ENCODE data around the gene SULT1E1. TPM values are rescaled to one million over a fixed set of nuclear protein-coding genes. Genes with fewer than 3 reads are reported as not detected.

SULT1E1 gene, protein sequence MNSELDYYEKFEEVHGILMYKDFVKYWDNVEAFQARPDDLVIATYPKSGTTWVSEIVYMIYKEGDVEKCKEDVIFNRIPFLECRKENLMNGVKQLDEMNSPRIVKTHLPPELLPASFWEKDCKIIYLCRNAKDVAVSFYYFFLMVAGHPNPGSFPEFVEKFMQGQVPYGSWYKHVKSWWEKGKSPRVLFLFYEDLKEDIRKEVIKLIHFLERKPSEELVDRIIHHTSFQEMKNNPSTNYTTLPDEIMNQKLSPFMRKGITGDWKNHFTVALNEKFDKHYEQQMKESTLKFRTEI
- not detected for total RNA-seq

DNA sequence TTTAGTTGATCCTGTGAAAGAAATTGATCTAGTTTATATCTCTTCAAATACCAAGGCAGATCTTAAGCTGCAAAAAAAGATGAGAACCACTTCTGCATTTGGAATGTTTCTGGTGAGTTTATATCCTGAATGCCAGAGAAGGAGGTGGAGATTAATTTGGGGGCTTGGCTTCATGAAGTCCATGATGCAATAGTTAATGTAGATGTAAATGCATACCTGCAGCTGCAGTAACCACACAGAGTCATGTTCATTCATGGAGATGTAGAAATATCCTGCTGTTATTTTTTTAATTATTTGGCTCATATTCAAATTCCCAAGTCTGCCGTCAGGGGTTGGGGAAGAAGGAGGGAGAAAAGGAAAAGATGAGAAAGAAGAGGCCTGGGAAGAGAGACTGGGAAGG lies at the start of gene SULT1E1:
Gene SULT1E1 (minus strand): TSS at position 94 of the 400 bp plus-strand sequence. CDS start 2,501 bp downstream, outside the sequence.
- no peak for ATAC-seq
- Mint-ChIP-seq H3K36me3 (no peaks in the 10 kb centered on the region), H3K27ac (no peak within 1 kb of the TSS), H3K27me3 (no peaks in the 10 kb centered on the region), H3K9me3 (no peaks in the 10 kb centered on the region), H3K4me3 (no peak within 1 kb of the TSS), H3K4me1 (ENCODE audit: low read depth in 2 of 2) (no peaks in the 10 kb centered on the region)
- DNase-seq (ENCODE audit: low spot score): no peak

DNA sequence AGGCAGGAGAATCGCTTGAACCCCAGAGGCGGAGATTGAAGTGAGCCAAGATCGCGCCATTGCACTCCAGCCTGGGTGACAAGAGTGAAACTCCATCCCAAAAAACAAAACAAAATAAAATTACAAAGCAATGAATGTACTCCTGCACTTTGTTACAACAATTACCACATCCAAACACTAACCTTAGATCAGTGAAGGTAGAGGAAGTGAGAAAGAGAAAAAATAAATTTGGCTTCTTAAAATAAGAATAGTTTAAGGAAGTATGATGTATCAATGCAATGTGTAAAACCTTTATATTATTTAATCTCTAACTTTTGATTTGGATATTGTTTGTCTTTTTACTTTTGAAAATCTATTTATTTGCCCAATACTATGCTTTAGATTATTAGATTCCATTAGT lies 49.2 kb upstream of the SULT1E1 start:
- Mint-ChIP-seq H3K27ac (no peak overlapping the region), H3K4me1 (ENCODE audit: low read depth in 2 of 2) (no peaks in the 10 kb centered on the region), H3K4me3 (no peak overlapping the region), H3K9me3 (no peaks in the 10 kb centered on the region), H3K27me3 (peaks cover 6 to 10% of the 10 kb centered on the region in 2 donors), H3K36me3 (no peaks in the 10 kb centered on the region)
- DNase-seq (ENCODE audit: low spot score) (no peak), ATAC-seq (no peak)

GRCh38 chr4:69907151-69907550 lies 47.2 kb upstream of the SULT1E1 start:
- H3K4me1 Mint-ChIP-seq (ENCODE audit: low read depth in 2 of 2): no peaks in the 10 kb centered on the region
- no peaks in the 10 kb centered on the region for H3K36me3 Mint-ChIP-seq
- peaks cover 6 to 12% of the 10 kb centered on the region in 2 donors for H3K27me3 Mint-ChIP-seq
- no peak for ATAC-seq
- no peak overlapping the region for H3K27ac Mint-ChIP-seq
- H3K9me3 Mint-ChIP-seq: no peaks in the 10 kb centered on the region
- no peak overlapping the region for H3K4me3 Mint-ChIP-seq
- no peak for DNase-seq (ENCODE audit: low spot score)

- H3K9me3 Mint-ChIP-seq: no peaks in the 10 kb centered on the region
Measured at GRCh38 chr4:69896530-69897116, 36.7 kb upstream of the SULT1E1 start.

GRCh38 chr4:69894721-69895120 lies 34.8 kb upstream of the SULT1E1 start:
- ATAC-seq: no peak
- H3K4me1 Mint-ChIP-seq (ENCODE audit: low read depth in 2 of 2): no peaks in the 10 kb centered on the region
- DNase-seq (ENCODE audit: low spot score): no peak
- no peaks in the 10 kb centered on the region for H3K9me3 Mint-ChIP-seq
- no peak overlapping the region for H3K4me3 Mint-ChIP-seq
- peaks cover 15 to 21% of the 10 kb centered on the region in 2 donors for H3K27me3 Mint-ChIP-seq
- no peak overlapping the region for H3K27ac Mint-ChIP-seq
- no peaks in the 10 kb centered on the region for H3K36me3 Mint-ChIP-seq

More at GRCh38 chr4:69896530-69897116, 36.7 kb upstream of the SULT1E1 start:
- Mint-ChIP-seq H3K27me3 (peaks cover 15 to 16% of the 10 kb centered on the region in 2 donors), H3K27ac (no peak overlapping the region), H3K4me1 (ENCODE audit: low read depth in 2 of 2) (no peaks in the 10 kb centered on the region), H3K36me3 (no peaks in the 10 kb centered on the region), H3K4me3 (no peak overlapping the region)
- ATAC-seq: no peak
- DNase-seq (ENCODE audit: low spot score): no peak

DNA sequence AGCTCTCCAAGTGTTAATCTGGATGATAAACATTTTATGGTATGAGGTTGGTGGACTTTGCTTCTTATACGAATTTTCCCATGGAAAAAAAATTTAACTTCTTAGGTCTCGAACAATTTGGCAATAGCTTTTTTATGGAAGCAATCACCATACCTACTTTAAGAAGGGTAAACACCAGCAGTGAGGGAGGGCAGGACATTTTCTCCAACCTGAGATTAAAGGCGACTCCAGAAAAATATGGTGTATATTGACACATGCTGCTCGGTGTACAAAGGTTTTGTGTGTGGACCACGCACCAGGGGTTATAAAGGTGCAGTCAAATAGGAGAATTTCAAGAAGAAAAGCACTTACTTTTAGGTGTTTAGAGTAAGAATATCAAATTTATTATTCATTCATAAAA lies 34.2 kb upstream of the SULT1E1 start:
- no peak for DNase-seq (ENCODE audit: low spot score)
- H3K36me3 Mint-ChIP-seq: no peaks in the 10 kb centered on the region
- no peak overlapping the region for H3K4me3 Mint-ChIP-seq
- no peak for ATAC-seq
- H3K4me1 Mint-ChIP-seq (ENCODE audit: low read depth in 2 of 2): no peaks in the 10 kb centered on the region
- no peaks in the 10 kb centered on the region for H3K9me3 Mint-ChIP-seq
- peaks cover 15 to 21% of the 10 kb centered on the region in 2 donors for H3K27me3 Mint-ChIP-seq
- H3K27ac Mint-ChIP-seq: no peak overlapping the region

DNA sequence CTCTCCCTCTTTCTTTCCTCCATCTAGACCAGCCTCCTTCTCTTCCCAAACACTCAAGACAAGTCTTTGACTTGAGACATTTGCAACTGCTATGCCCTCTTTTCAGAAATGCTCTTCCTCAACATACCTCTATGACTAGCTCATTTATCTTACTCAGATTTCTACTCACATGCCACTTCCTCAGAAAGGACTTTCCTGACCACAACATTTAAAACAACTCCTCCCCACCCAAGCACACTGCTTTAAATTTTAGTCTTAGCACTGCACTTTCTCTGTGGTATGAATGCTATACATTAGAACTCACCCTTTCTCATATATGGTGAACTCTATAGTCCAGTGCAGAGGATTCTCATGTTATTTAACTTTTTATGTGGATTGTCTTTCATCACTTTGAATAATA lies 28.4 kb upstream of the SULT1E1 start:
- Mint-ChIP-seq H3K27ac (no peak overlapping the region), H3K27me3 (peaks cover 4 to 8% of the 10 kb centered on the region in 2 donors), H3K4me1 (ENCODE audit: low read depth in 2 of 2) (peaks cover 4 to 6% of the 10 kb centered on the region in 2 donors), H3K4me3 (no peak overlapping the region), H3K9me3 (no peaks in the 10 kb centered on the region), H3K36me3 (no peaks in the 10 kb centered on the region)
- DNase-seq (ENCODE audit: low spot score) (no peak), ATAC-seq (no peak)

DNA sequence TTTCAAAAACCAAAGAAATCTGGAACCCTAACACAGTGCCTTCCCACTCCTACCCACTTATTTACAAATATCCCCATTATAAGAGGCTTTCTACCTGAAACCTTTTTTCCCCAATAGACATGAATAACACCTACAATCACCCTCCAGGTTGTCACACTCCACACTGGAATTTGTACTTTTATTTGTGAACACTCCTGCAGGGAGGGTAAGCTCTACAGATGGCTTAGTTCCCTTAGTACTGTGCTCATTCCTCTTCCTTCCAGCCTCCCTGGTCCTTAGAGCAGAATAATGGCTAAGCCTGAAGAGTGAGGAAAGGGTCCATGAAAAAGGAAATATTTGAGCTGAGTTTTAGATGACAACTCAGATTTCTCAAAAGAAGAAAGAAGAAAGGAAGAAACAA lies 22.2 kb upstream of the SULT1E1 start:
- no peak overlapping the region for H3K27ac Mint-ChIP-seq
- no peaks in the 10 kb centered on the region for H3K9me3 Mint-ChIP-seq
- no peaks in the 10 kb centered on the region for H3K36me3 Mint-ChIP-seq
- DNase-seq (ENCODE audit: low spot score) (no peak), ATAC-seq (no peak)
- peaks cover 0 to 4% of the 10 kb centered on the region in 2 donors for H3K27me3 Mint-ChIP-seq
- no peak overlapping the region for H3K4me3 Mint-ChIP-seq
- no peaks in the 10 kb centered on the region for H3K4me1 Mint-ChIP-seq (ENCODE audit: low read depth in 2 of 2)

GRCh38 chr4:69881173-69881773 lies 21.3 kb upstream of the SULT1E1 start:
- H3K4me3 Mint-ChIP-seq: no peak overlapping the region
- ATAC-seq (peak; percentile 62 to 83), DNase-seq (ENCODE audit: low spot score) (no peak)
- no peaks in the 10 kb centered on the region for H3K36me3 Mint-ChIP-seq
- H3K4me1 Mint-ChIP-seq (ENCODE audit: low read depth in 2 of 2): no peaks in the 10 kb centered on the region
- H3K9me3 Mint-ChIP-seq: no peaks in the 10 kb centered on the region
- peaks cover 0 to 4% of the 10 kb centered on the region in 2 donors for H3K27me3 Mint-ChIP-seq
- no peak overlapping the region for H3K27ac Mint-ChIP-seq

GRCh38 chr4:69878250-69878649 lies 18.3 kb upstream of the SULT1E1 start:
- ATAC-seq: no peak
- no peaks in the 10 kb centered on the region for H3K36me3 Mint-ChIP-seq
- H3K4me1 Mint-ChIP-seq (ENCODE audit: low read depth in 2 of 2): no peaks in the 10 kb centered on the region
- H3K27ac Mint-ChIP-seq: no peak overlapping the region
- peaks cover 0 to 4% of the 10 kb centered on the region in 2 donors for H3K27me3 Mint-ChIP-seq
- no peak overlapping the region for H3K4me3 Mint-ChIP-seq
- H3K9me3 Mint-ChIP-seq: no peaks in the 10 kb centered on the region
- DNase-seq (ENCODE audit: low spot score): no peak

- Mint-ChIP-seq H3K4me1 (ENCODE audit: low read depth in 2 of 2) (no peaks in the 10 kb centered on the region), H3K4me3 (no peak overlapping the region), H3K9me3 (no peaks in the 10 kb centered on the region), H3K27me3 (peaks cover 0 to 4% of the 10 kb centered on the region in 2 donors), H3K27ac (no peak overlapping the region), H3K36me3 (no peaks in the 10 kb centered on the region)
- DNase-seq (ENCODE audit: low spot score) (no peak), ATAC-seq (no peak)
Measured at GRCh38 chr4:69877453-69877852, 17.5 kb upstream of the SULT1E1 start.

GRCh38 chr4:69876071-69876470 lies 16.1 kb upstream of the SULT1E1 start:
- DNase-seq (ENCODE audit: low spot score) (no peak), ATAC-seq (no peak)
- Mint-ChIP-seq H3K9me3 (no peaks in the 10 kb centered on the region), H3K27ac (no peak overlapping the region), H3K27me3 (no peaks in the 10 kb centered on the region), H3K4me3 (no peak overlapping the region), H3K36me3 (no peaks in the 10 kb centered on the region), H3K4me1 (ENCODE audit: low read depth in 2 of 2) (no peaks in the 10 kb centered on the region)

DNA sequence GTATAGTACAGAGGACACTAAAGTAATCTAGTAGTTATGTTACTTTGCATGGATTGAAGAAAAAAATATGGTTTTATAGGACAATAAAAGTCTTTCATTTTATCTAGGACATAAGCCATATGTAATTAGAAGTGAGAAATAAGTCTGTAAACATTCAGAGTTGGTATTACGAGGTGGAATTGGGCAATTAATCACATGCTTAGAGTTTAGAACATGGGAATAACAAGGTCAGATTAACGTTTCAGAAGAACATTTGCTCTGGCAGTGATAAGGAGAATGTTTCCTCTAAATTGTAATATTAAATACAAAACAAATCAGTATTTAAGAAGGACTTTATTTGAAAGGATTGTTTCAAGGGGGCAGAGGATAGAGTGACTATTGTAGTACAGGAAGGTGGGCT lies 15.6 kb upstream of the SULT1E1 start:
- H3K4me1 Mint-ChIP-seq (ENCODE audit: low read depth in 2 of 2): no peaks in the 10 kb centered on the region
- no peak overlapping the region for H3K27ac Mint-ChIP-seq
- H3K9me3 Mint-ChIP-seq: no peaks in the 10 kb centered on the region
- ATAC-seq (no peak), DNase-seq (ENCODE audit: low spot score) (no peak)
- H3K27me3 Mint-ChIP-seq: no peaks in the 10 kb centered on the region
- H3K36me3 Mint-ChIP-seq: no peaks in the 10 kb centered on the region
- no peak overlapping the region for H3K4me3 Mint-ChIP-seq

DNA sequence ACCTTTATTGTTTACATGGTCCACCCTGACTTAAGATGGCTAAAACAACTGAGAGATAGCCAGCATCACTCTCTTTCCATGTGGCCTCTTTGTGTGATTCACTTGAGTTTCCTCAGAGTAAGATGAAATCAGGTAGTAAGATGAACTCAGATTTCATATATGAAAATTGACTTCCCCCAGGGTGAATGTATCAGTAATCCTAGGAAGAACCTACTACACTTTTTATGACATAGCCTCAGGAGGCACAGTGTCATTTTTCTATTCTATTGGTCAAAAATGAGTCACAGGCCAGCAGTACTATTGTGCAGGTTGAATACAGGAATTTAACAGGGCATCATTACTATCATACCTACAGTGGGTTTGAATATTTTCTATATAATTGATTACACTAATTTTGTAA lies 14.6 kb upstream of the SULT1E1 start:
- Mint-ChIP-seq H3K27ac (no peak overlapping the region), H3K4me3 (no peak overlapping the region), H3K27me3 (no peaks in the 10 kb centered on the region), H3K4me1 (ENCODE audit: low read depth in 2 of 2) (no peaks in the 10 kb centered on the region), H3K9me3 (no peaks in the 10 kb centered on the region), H3K36me3 (no peaks in the 10 kb centered on the region)
- DNase-seq (ENCODE audit: low spot score): no peak
- no peak for ATAC-seq

All from natural killer cell treated with Interleukin-12 subunit alpha and Interleukin-12 subunit beta and Interleukin-15 and Interleukin-18, amount 100 ng/mL, for 72 hours (primary cell).